ENCODE results near the gene PHF20. TPM values are rescaled to one million over a fixed set of nuclear protein-coding genes. Genes with fewer than 3 reads are reported as not detected.

PHF20 gene
- total RNA-seq, 2 donors from 2014 or later, result 17.6 to 25.1 TPM

DNA sequence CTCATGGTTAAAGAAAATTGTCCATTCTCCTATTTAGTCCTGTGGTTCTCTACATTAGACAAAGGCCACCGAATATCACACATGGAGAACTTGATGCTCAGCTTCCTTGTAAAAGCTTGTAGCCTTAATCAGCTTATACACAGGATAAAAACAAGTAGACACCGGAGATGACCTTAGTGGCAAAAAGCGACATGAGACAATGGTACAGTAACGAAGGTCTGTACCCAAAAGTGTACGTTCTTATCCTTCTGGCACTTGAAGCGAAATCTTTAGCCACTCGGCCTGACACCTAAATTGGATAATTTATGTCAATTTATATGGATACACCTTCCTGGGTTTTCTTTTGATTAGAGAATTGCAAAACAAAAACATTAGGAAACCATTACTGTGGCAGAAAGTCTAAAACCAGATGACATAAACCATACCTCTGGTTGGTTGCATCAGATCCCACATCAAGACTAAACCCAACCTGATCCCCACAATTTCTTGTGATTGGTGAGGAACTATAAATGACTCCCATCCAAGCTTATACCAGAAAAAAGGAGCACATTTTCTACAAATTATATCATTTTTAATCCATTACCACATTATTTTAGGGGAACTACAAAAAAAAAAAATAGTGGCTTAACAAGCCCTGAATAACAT lies 35.9 kb upstream of the PHF20 start:
- WGBS, 2 donors, result 35 to 36% methylated on average over 7 of the region's 7 CpGs
- peaks cover 9 to 30% of the 10 kb centered on the region in 2 donors for H3K36me3 ChIP-seq (replicated peaks in 1 of 2; ENCODE audit: insufficient read depth in 1 of 2, low read depth in 2 of 2)
- intact Hi-C loops (cut with DNase I), result no loop called here

DNA sequence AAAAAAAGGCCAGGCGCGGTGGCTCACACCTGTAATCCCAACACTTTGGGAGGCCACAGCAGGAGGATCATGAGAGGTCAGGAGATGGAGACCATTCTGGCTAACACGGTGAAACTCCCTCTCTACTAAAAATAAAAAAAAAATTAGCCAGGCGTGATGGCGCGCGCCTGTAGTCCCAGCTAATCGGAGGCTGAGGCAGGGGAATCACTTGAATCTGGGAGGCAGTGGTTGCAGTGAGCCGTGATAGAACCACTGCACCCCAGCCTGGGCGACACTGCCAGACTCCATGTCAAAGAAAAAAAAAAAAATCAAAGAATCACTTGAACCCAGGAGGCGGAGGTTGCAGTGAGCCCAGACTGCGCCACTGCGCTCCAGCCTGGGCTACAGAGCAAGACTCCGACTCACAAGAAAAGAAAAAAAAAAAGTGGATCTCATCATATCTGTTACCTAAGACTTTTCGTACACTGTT lies 33.9 kb upstream of the PHF20 start:
- ATAC-seq (no peak), DNase-seq (no peak)
- no peaks in the 10 kb centered on the region for H3K27me3 ChIP-seq
- peaks cover 76% of the 10 kb centered on the region for H3K4me1 ChIP-seq
- no peak overlapping the region for H3K4me3 ChIP-seq
- peaks cover 4 to 26% of the 10 kb centered on the region in 2 donors for H3K36me3 ChIP-seq (replicated peaks in 1 of 2; ENCODE audit: insufficient read depth in 1 of 2, low read depth in 2 of 2)
- intact Hi-C loops (cut with DNase I), result no loop called here
- 84 to 97% methylated on average over 15 of the region's 15 CpGs for WGBS, 2 donors
- TF ChIP-seq, protein P1, sequence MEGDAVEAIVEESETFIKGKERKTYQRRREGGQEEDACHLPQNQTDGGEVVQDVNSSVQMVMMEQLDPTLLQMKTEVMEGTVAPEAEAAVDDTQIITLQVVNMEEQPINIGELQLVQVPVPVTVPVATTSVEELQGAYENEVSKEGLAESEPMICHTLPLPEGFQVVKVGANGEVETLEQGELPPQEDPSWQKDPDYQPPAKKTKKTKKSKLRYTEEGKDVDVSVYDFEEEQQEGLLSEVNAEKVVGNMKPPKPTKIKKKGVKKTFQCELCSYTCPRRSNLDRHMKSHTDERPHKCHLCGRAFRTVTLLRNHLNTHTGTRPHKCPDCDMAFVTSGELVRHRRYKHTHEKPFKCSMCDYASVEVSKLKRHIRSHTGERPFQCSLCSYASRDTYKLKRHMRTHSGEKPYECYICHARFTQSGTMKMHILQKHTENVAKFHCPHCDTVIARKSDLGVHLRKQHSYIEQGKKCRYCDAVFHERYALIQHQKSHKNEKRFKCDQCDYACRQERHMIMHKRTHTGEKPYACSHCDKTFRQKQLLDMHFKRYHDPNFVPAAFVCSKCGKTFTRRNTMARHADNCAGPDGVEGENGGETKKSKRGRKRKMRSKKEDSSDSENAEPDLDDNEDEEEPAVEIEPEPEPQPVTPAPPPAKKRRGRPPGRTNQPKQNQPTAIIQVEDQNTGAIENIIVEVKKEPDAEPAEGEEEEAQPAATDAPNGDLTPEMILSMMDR (IDR thresholded peaks at IDR 0.05), result no peak
- TF ChIP-seq POLR2A (IDR thresholded peaks at IDR 0.05), result no peak
- H3K27ac ChIP-seq, result no peak overlapping the region
- H3K9me3 ChIP-seq, result no peaks in the 10 kb centered on the region

More for the DNA sequence above, 35.9 kb upstream of the PHF20 start:
- Histone ChIP-seq H3K4me1 (peaks cover 87% of the 10 kb centered on the region), H3K27me3 (no peaks in the 10 kb centered on the region), H3K9me3 (no peaks in the 10 kb centered on the region), H3K27ac (no peak overlapping the region), H3K4me3 (no peak overlapping the region)
- TF ChIP-seq, protein P1 (IDR thresholded peaks at IDR 0.05), result no peak
- TF ChIP-seq POLR2A (IDR thresholded peaks at IDR 0.05), result no peak
- ATAC-seq, result no peak
- DNase-seq, result no peak

DNA sequence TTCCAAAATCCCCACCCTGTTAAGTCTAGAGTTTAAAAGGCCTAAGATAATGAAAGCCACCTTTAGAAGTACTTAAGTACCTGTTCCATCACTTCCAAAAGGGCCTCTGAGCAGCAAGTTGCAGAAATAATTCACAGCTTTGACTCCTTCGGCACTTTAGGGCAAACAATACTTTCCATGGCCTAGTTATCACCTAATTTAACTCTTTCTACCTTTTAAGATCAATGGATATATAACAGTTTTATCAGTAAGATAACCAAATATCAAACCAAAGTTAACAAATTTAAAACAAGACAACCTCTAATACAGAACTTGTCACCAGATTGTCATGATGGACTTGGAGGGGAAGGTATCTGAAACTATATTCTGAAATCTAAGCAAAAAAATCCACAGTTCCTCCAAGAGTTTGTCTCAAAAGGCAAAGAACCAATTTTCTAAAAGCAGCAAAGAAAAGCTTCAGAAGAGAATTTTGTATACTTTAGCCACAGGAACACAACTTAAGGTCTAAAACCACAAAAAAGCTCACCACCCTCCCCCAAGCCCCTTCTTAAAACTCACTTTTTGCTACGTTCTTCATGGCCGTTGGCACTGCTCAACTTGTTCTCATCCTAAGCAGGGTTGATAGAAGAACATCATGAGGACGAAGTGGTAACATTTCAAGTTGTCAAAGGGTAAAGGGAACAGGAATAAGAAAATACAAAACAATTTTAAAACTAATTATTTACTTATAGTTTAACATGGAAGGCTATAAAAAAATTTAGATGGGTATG lies 33.2 kb upstream of the PHF20 start:
- H3K4me1 ChIP-seq, result peaks cover 76% of the 10 kb centered on the region
- peaks cover 4 to 26% of the 10 kb centered on the region in 2 donors for H3K36me3 ChIP-seq (replicated peaks in 1 of 2; ENCODE audit: insufficient read depth in 1 of 2, low read depth in 2 of 2)
- DNase-seq (no peak), ATAC-seq (no peak)
- H3K27ac ChIP-seq, result no peak overlapping the region
- no peaks in the 10 kb centered on the region for H3K27me3 ChIP-seq
- TF ChIP-seq POLR2A (IDR thresholded peaks at IDR 0.05), result no peak
- TF ChIP-seq, protein P1 (IDR thresholded peaks at IDR 0.05), result no peak
- H3K4me3 ChIP-seq, result no peak overlapping the region
- WGBS, 2 donors, result 33 to 43% methylated on average over 4 of the region's 4 CpGs
- intact Hi-C loops (cut with DNase I), result no loop called here
- no peaks in the 10 kb centered on the region for H3K9me3 ChIP-seq

DNA sequence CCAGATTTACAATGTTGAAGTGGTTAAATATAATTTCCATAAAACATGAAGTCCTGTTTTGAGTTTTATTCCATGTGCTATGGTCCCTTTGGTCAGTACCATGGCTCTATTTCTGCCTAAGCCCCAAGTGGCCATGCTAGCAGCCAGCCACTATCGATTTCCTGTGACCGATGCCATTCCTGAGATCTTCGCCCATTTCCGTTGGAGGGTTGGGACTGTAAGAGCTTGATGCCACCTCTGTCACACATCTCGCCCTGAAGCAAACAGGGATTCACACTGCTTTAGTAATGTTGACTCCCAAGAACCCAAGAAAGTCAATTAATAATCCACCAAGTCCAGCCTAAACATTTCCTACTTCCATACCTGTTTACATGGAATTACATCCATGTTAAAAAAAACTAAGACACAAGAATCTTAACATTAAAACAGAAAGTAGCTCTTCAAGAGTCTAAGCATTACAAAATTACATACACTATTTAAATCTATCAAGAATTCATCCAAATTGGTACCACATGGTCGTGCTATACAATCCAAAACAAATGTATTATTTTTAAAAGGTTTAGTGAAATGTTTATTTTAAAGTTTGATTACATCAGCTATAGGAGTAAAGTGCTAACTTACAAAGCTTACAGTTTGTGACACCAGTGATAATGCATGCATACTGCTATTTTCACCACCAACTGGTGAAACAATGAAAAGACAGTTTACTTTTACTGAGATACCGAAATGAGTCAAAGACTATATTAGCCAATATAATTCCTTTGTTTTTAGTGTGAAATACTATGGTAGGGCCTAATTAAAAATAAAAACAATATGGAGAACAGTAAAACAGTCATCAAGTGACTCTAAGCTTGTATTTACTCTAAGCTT lies 32.3 kb upstream of the PHF20 start:
- no peak for ATAC-seq
- Histone ChIP-seq H3K4me3 (no peak overlapping the region), H3K27me3 (no peaks in the 10 kb centered on the region), H3K27ac (peak overlapping the region in 3 of 4 donors; percentile 96 to 99 (median 99)), H3K4me1 (peaks cover 70% of the 10 kb centered on the region), H3K36me3 (replicated peaks in 1 of 2; ENCODE audit: insufficient read depth in 1 of 2, low read depth in 2 of 2) (peaks cover 4 to 22% of the 10 kb centered on the region in 2 donors), H3K9me3 (no peaks in the 10 kb centered on the region)
- intact Hi-C loops (cut with DNase I), result no loop called here
- peak in 1 of 4 donors; percentile 22 for DNase-seq
- 28 to 33% methylated on average over 7 of the region's 7 CpGs for WGBS, 2 donors
- TF ChIP-seq, protein P1 (IDR thresholded peaks at IDR 0.05), result peak in 2 of 7 experiments; percentile 15 to 21
- no peak for TF ChIP-seq POLR2A (IDR thresholded peaks at IDR 0.05)
